HepG2 (cell line): ENCODE data around the gene SLC4A11. TPM values are rescaled to one million over a fixed set of nuclear protein-coding genes. Genes with fewer than 3 reads are reported as not detected.

Experiments
- AGO1 ChIP-seq: fragments of 200-400 bp; formaldehyde crosslinking; IDR thresholded peaks from 2 replicates; pipeline ENCODE4 v1.6.1; 2017; ENCODE audit warnings: mild to moderate bottlenecking, low read depth, low read length, moderate library complexity; ENCODE audit not compliant: poor library complexity, severe bottlenecking
- AGO2 ChIP-seq: fragments of 200-400 bp; formaldehyde crosslinking; optimal IDR thresholded peaks from 2 replicates; pipeline ENCODE3; 2017; ENCODE audit warnings: mild to moderate bottlenecking, low read depth, low read length, moderate library complexity
- AHR ChIP-seq: IDR thresholded peaks from 2 replicates; pipeline ENCODE4 v1.6.1; 2018; ENCODE audit warnings: missing genetic modification reagents, missing compliant biosample characterization
- ARHGAP35 ChIP-seq: sonication (generic); formaldehyde crosslinking; IDR thresholded peaks from 2 replicates; pipeline ENCODE4 v1.9.0; 2022; ENCODE audit warnings: mild to moderate bottlenecking, inconsistent platforms, moderate library complexity, missing genetic modification reagents, borderline replicate concordance
- ARNT2 ChIP-seq: sonication (generic); formaldehyde crosslinking; IDR thresholded peaks from 2 replicates; pipeline ENCODE4 v1.8.0; 2022; ENCODE audit warnings: mild to moderate bottlenecking, low read depth, missing genetic modification reagents, moderate library complexity
- BCL6 ChIP-seq: IDR thresholded peaks from 2 replicates; pipeline ENCODE4 v1.6.1; 2016; ENCODE audit warnings: missing genetic modification reagents, missing compliant biosample characterization
- BORCS8-MEF2B ChIP-seq: sonication (generic); formaldehyde crosslinking; IDR thresholded peaks from 2 replicates; pipeline ENCODE4 v1.8.0; 2022; ENCODE audit warnings: mild to moderate bottlenecking, missing genetic modification reagents
- DNMT3B ChIP-seq: conservative IDR thresholded peaks from 2 replicates; pipeline ENCODE4 v1.6.1; 2016; ENCODE audit warnings: missing biosample characterization, control low read depth
- ELF1 ChIP-seq: sonication (generic); formaldehyde crosslinking; IDR thresholded peaks from 2 replicates; pipeline ENCODE4 v1.4.0; 2020; ENCODE audit warnings: missing genetic modification reagents
- KDM1A ChIP-seq: IDR thresholded peaks from 2 replicates; pipeline ENCODE4 v1.6.1; 2016; ENCODE audit warnings: missing compliant biosample characterization
- MATR3 ChIP-seq: sonication (generic); formaldehyde crosslinking; IDR thresholded peaks from 2 replicates; pipeline ENCODE4 v1.4.0; 2020; ENCODE audit warnings: missing genetic modification reagents
- NFKBIZ ChIP-seq: IDR thresholded peaks from 2 replicates; pipeline ENCODE4 v1.6.1; 2018; ENCODE audit warnings: missing genetic modification reagents, missing compliant biosample characterization
- NR2F6 ChIP-seq, 2 experiments: IDR thresholded peaks; 2 replicates each; pipeline ENCODE4 v1.6.1; 2016; ENCODE audit warnings: antibody characterized with exemption in 1 of 2, mild to moderate bottlenecking in 1 of 2
- PAF1 ChIP-seq: IDR thresholded peaks from 2 replicates; pipeline ENCODE4 v1.6.1; 2016; ENCODE audit warnings: missing genetic modification reagents, missing compliant biosample characterization
- PCBP1 ChIP-seq: fragments of 200-400 bp; formaldehyde crosslinking; IDR thresholded peaks from 2 replicates; pipeline ENCODE4 v1.6.1; 2017; ENCODE audit warnings: mild to moderate bottlenecking, low read depth, low read length, borderline replicate concordance
- PHB2 ChIP-seq: fragments of 450-650 bp; IDR thresholded peaks from 2 replicates; pipeline ENCODE4 v1.6.1; 2018; ENCODE audit not compliant: partially characterized antibody
- PRPF4 ChIP-seq: fragments of 200-400 bp; formaldehyde crosslinking; IDR thresholded peaks from 2 replicates; pipeline ENCODE4 v1.6.1; 2016; ENCODE audit warnings: low read length, low read depth; ENCODE audit not compliant: poor library complexity, severe bottlenecking
- RBFOX2 ChIP-seq: fragments of 200-400 bp; formaldehyde crosslinking; IDR thresholded peaks from 2 replicates; pipeline ENCODE4 v1.6.1; 2017; ENCODE audit warnings: low read depth, mild to moderate bottlenecking, low read length
- RBM39 ChIP-seq: fragments of 200-400 bp; formaldehyde crosslinking; IDR thresholded peaks from one replicate; pipeline ENCODE4 v1.6.1; 2018; ENCODE audit warnings: antibody characterized with exemption, mild to moderate bottlenecking, low read depth, low read length; ENCODE audit not compliant: poor library complexity, severe bottlenecking
- RCOR2 ChIP-seq: IDR thresholded peaks from 2 replicates; pipeline ENCODE4 v1.6.1; 2016; ENCODE audit warnings: missing biosample characterization, missing genetic modification reagents
- SKI ChIP-seq: fragments of 450-650 bp; IDR thresholded peaks from one replicate; pipeline ENCODE4 v1.6.1; 2018; ENCODE audit warnings: mild to moderate bottlenecking; ENCODE audit not compliant: partially characterized antibody
- SMYD3 ChIP-seq: sonication (generic); formaldehyde crosslinking; IDR thresholded peaks from 2 replicates; pipeline ENCODE4 v1.8.1; 2023; ENCODE audit warnings: mild to moderate bottlenecking, missing genetic modification reagents
- TAF15 ChIP-seq: fragments of 200-400 bp; formaldehyde crosslinking; IDR thresholded peaks from one replicate; pipeline ENCODE4 v1.6.1; 2018; ENCODE audit warnings: mild to moderate bottlenecking, low read depth, low read length; ENCODE audit not compliant: poor library complexity, severe bottlenecking
- ZNF451 ChIP-seq: sonication (generic); formaldehyde crosslinking; IDR thresholded peaks from 2 replicates; pipeline ENCODE4 v1.5.0; 2020; ENCODE audit warnings: mild to moderate bottlenecking, missing genetic modification reagents
- ZNF775 ChIP-seq: sonication (generic); formaldehyde crosslinking; IDR thresholded peaks from 2 replicates; pipeline ENCODE4 v1.4.0; 2020; ENCODE audit warnings: missing genetic modification reagents, mild to moderate bottlenecking, moderate library complexity, borderline replicate concordance
- ZNF780A ChIP-seq: sonication (generic); formaldehyde crosslinking; IDR thresholded peaks from 2 replicates; pipeline ENCODE4 v1.8.0; 2022; ENCODE audit warnings: mild to moderate bottlenecking, missing genetic modification reagents, moderate library complexity
- polyA plus RNA-seq, 8 experiments: library from polyadenylated mRNA; depleted of rRNA in 3 of 8; stranded (reverse) in 7 of 8; unstranded in 1 of 8; fragments of >200 nt; fragmentation: Illumina TruSeq in 4 of 8; extraction: Trizol in 4 of 8; gene quantifications; 2 replicates each; pipeline versions ENCODE4 v1.2.1 to v1.2.3, GENCODE V29; 2011 to 2016; ENCODE audit warnings: low read depth in 4 of 8, missing spikeins in 1 of 8, mixed read lengths in 1 of 8; ENCODE audit not compliant: insufficient read depth in 1 of 8
- total RNA-seq, 5 experiments: library from RNA; depleted of rRNA; stranded (reverse); fragments of >200 nt; fragmentation: Illumina TruSeq; extraction: Trizol; gene quantifications; 2 replicates each; pipeline ENCODE4 v1.2.3, GENCODE V29; 2016; ENCODE audit warnings: low read depth in 1 of 5
- TF ChIP-seq, protein P1 (sequence below): sonication (generic); formaldehyde crosslinking; IDR thresholded peaks from 2 replicates; pipeline ENCODE4 v1.5.0; 2020; ENCODE audit warnings: missing genetic modification reagents
- TF ChIP-seq, protein P2 (sequence below): sonication (generic); formaldehyde crosslinking; IDR thresholded peaks from 2 replicates; pipeline ENCODE4 v1.5.1; 2020; ENCODE audit warnings: mild to moderate bottlenecking, missing genetic modification reagents

The SLC4A11 gene
- total and polyA plus RNA-seq, 2 of the 13 experiments (the other 11 are each of a cell fraction or from before 2014, with no cell fraction given): 3.9 to 27.0 TPM

DNA sequence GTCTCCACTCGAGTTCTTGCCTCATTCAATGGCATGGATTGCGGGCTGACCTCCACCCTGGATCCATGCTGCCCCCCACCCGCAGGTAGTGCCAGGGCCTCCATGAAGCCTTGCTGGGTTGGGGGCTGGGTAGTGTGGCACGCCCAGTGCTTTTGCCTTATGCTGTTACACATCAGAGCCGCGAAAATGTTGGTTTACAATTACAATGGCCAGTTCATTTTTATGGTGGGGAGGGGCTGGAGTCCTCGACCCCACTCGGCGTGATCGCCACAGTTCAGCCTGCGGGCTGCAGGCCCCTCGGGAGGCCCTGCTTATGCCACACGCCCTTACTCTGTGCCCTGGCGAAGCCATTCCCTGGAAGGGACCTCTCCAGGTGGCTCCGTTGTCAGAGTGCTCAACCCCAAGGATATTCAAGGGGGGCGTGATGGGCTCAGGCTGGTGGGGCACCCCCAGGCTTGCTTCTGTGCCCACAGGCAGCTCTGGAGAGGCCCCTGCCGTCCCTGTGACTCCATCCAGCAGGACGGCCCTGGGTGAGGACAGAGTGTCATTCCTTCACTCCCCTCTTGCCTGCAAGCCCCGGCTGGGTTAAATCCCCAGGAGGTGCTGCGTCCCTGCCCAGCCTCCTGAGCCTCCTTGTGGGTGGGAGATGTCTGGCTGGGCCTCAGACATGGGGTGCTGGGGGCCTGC, 14.9 kb downstream of the SLC4A11 start (continued):
- TF ChIP-seq ARHGAP35 (0 out of 2 replicates have a peak, but pooled peaks have one; percentile 47), SKI (no peak), SMYD3 (0 out of 2 replicates have a peak, but pooled peaks have one; percentile 0), ZNF780A (CRISPR knock-in tag) (no peak), PAF1 (CRISPR knock-in tag) (peak; percentile 69), NFKBIZ (CRISPR knock-in tag) (no peak), RCOR2 (no peak), TAF15 (no peak), ZNF775 (CRISPR knock-in tag) (no peak), ELF1 (CRISPR knock-in tag) (0 out of 2 replicates have a peak, but pooled peaks have one; percentile 0), BCL6 (CRISPR knock-in tag) (0 out of 2 replicates have a peak, but pooled peaks have one; percentile 4), PHB2 (no peak), DNMT3B (CRISPR knock-in tag) (0 out of 2 replicates have a peak, but pooled peaks have one; percentile 33), MATR3 (CRISPR knock-in tag) (0 out of 2 replicates have a peak, but pooled peaks have one; percentile 40), PRPF4 (peak; percentile 19), AGO1 (peak; percentile 28), AGO2 (peak; percentile 98), RBM39 (peak; percentile 57), BORCS8-MEF2B (CRISPR knock-in tag) (peak; percentile 52), KDM1A (CRISPR knock-in tag) (0 out of 2 replicates have a peak, but pooled peaks have one; percentile 16), ZNF451 (CRISPR knock-in tag) (peak; percentile 46; the same call in 1 of the 2 replicates), NR2F6 (IDR thresholded peaks at IDR 0.05) (no peak), NR2F6 (CRISPR knock-in tag; IDR thresholded peaks at IDR 0.05) (no peak), AHR (0 out of 2 replicates have a peak, but pooled peaks have one; percentile 45), RBFOX2 (peak; percentile 75), PCBP1 (peak; percentile 70; the same call in 1 of the 2 replicates), ARNT2 (no peak)
- TF ChIP-seq, protein P1, sequence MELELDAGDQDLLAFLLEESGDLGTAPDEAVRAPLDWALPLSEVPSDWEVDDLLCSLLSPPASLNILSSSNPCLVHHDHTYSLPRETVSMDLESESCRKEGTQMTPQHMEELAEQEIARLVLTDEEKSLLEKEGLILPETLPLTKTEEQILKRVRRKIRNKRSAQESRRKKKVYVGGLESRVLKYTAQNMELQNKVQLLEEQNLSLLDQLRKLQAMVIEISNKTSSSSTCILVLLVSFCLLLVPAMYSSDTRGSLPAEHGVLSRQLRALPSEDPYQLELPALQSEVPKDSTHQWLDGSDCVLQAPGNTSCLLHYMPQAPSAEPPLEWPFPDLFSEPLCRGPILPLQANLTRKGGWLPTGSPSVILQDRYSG (CRISPR knock-in tag): no peak
- TF ChIP-seq, protein P2, sequence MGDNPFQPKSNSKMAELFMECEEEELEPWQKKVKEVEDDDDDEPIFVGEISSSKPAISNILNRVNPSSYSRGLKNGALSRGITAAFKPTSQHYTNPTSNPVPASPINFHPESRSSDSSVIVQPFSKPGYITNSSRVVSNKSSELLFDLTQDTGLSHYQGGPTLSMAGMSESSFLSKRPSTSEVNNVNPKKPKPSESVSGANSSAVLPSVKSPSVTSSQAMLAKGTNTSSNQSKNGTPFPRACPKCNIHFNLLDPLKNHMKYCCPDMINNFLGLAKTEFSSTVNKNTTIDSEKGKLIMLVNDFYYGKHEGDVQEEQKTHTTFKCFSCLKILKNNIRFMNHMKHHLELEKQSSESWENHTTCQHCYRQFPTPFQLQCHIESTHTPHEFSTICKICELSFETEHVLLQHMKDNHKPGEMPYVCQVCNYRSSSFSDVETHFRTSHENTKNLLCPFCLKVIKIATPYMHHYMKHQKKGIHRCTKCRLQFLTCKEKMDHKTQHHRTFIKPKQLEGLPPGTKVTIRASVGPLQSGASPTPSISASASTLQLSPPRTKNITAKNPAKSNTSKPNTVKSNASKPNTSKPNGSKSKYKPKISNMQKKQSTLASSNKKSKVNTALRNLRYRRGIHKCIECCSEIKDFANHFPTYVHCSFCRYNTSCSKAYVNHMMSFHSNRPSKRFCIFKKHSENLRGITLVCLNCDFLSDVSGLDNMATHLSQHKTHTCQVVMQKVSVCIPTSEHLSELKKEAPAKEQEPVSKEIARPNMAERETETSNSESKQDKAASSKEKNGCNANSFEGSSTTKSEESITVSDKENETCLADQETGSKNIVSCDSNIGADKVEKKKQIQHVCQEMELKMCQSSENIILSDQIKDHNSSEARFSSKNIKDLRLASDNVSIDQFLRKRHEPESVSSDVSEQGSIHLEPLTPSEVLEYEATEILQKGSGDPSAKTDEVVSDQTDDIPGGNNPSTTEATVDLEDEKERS (CRISPR knock-in tag): no peak
